SK-N-SH (cell line): Measurements from ENCODE around the gene MCM3AP. TPM values are rescaled to one million over a fixed set of nuclear protein-coding genes. Genes with fewer than 3 reads are reported as not detected.

Experiments used
- CTCF ChIA-PET: fragments of 300-600, 350-600 bp; formaldehyde crosslinking; extraction: SDS; loops from one replicate; lab custom pipeline; 2021; lab: Yijun Ruan, JAX
- POLR2A ChIA-PET: fragments of 350-600 bp; sonication (Branson Sonifier 250); formaldehyde crosslinking; extraction: SDS; loops from one replicate; lab custom pipeline; 2020; ENCODE audit warnings: antibody characterized with exemption, inconsistent platforms; lab: Yijun Ruan, JAX
- DNase-seq: peaks from one replicate; pipeline ENCODE4 v3.0.0; 2012
- H2AFZ ChIP-seq: fragments of 200-600 bp; sonication (generic); 2 replicates; pipeline ENCODE4 v1.8.1; 2016; ENCODE audit warnings: antibody characterized with exemption, mild to moderate bottlenecking, low read depth
- H3F3A ChIP-seq: fragments of 200-600 bp; sonication (generic); replicated peaks from 2 replicates; pipeline ENCODE3; 2016; ENCODE audit warnings: antibody characterized with exemption, mild to moderate bottlenecking; ENCODE audit not compliant: insufficient read depth
- H3K27ac ChIP-seq, 2 experiments: fragments of 200-500 bp in 1 of 2; fragments of 200-600 bp in 1 of 2; sonication (Bioruptor generic) in 1 of 2; sonication (generic), shearing (Covaris generic) in 1 of 2; 2 replicates each; pipeline versions ENCODE4 v1.5.1 to v1.6.1; 2014 to 2016; ENCODE audit warnings: low read depth in 2 of 2, inconsistent platforms in 1 of 2, low read length in 1 of 2, mild to moderate bottlenecking in 1 of 2, mixed read lengths in 1 of 2
- H3K27me3 ChIP-seq: fragments of 200-600 bp; sonication (generic), shearing (Covaris generic); 2 replicates; pipeline ENCODE4 v1.6.1; 2016; ENCODE audit warnings: mixed run types; ENCODE audit not compliant: insufficient read depth
- H3K36me3 ChIP-seq, 2 experiments: fragments of 200-500 bp in 1 of 2; fragments of 200-600 bp in 1 of 2; sonication (Bioruptor generic) in 1 of 2; sonication (generic) in 1 of 2; replicated peaks in 1 of 2; 2 replicates each; pipeline versions ENCODE3 to v1.5.1; 2014 to 2016; ENCODE audit warnings: low read length in 1 of 2, mild to moderate bottlenecking in 1 of 2; ENCODE audit not compliant: insufficient read depth in 2 of 2, control insufficient read depth in 1 of 2
- H3K4me1 ChIP-seq, 2 experiments: fragments of 200-500 bp in 1 of 2; fragments of 200-600 bp in 1 of 2; sonication (Bioruptor generic) in 1 of 2; sonication (generic), shearing (Covaris generic) in 1 of 2; 2 replicates each; pipeline versions ENCODE4 v1.5.1 to v1.6.1; 2014 to 2016; ENCODE audit warnings: low read depth in 1 of 2, low read length in 1 of 2, mixed run types in 1 of 2; ENCODE audit not compliant: insufficient read depth in 2 of 2, control insufficient read depth in 1 of 2
- H3K4me2 ChIP-seq: fragments of 200-600 bp; sonication (generic), shearing (Covaris generic); 2 replicates; pipeline ENCODE4 v1.6.1; 2017; ENCODE audit warnings: mixed run types
- H3K4me3 ChIP-seq, 2 experiments: fragments of 200-500 bp in 1 of 2; fragments of 200-600 bp in 1 of 2; sonication (Bioruptor generic) in 1 of 2; sonication (generic), shearing (Covaris generic) in 1 of 2; 2 replicates each; pipeline versions ENCODE4 v1.5.1 to v1.8.1; 2014 to 2016; ENCODE audit warnings: low read depth in 2 of 2, inconsistent platforms in 1 of 2, low read length in 1 of 2, mild to moderate bottlenecking in 1 of 2, mixed read lengths in 1 of 2, moderate library complexity in 1 of 2
- H3K79me2 ChIP-seq: fragments of 200-600 bp; sonication (generic); 2 replicates; pipeline ENCODE4 v1.8.1; 2017; ENCODE audit warnings: mild to moderate bottlenecking; ENCODE audit not compliant: insufficient read depth
- H3K9ac ChIP-seq: fragments of 200-600 bp; sonication (generic); 2 replicates; pipeline ENCODE4 v1.6.1; 2017; ENCODE audit warnings: mixed run types
- H3K9me2 ChIP-seq: fragments of 200-600 bp; sonication (generic); 2 replicates; pipeline ENCODE4 v1.6.1; 2017; ENCODE audit warnings: mixed run types
- H3K9me3 ChIP-seq: fragments of 200-600 bp; sonication (generic); 2 replicates; pipeline ENCODE4 v1.6.1; 2017; ENCODE audit warnings: mixed run types, mild to moderate bottlenecking, moderate library complexity
- H4K20me1 ChIP-seq: fragments of 200-600 bp; sonication (generic); 2 replicates; pipeline ENCODE4 v1.6.1; 2017; ENCODE audit warnings: mild to moderate bottlenecking, mixed run types; ENCODE audit not compliant: insufficient read depth
- CHD2 ChIP-seq: fragments of 150-350 bp; IDR thresholded peaks from 2 replicates; pipeline ENCODE4 v1.6.1; 2018; ENCODE audit warnings: low read length; ENCODE audit not compliant: partially characterized antibody
- EP300 ChIP-seq, 2 experiments: IDR thresholded peaks; 2 replicates each; pipeline versions ENCODE4 v1.4.0 to v1.6.1; 2012; ENCODE audit warnings: borderline replicate concordance in 1 of 2, low read depth in 1 of 2, low read length in 1 of 2
- EZH2phosphoT487 ChIP-seq: fragments of 200-600 bp; sonication (generic); IDR thresholded peaks from 2 replicates; pipeline ENCODE4 v1.6.1; 2017; ENCODE audit warnings: low read depth, mixed run types, mild to moderate bottlenecking, antibody characterized with exemption, moderate library complexity, borderline replicate concordance
- FOXJ3 ChIP-seq: sonication (generic); formaldehyde crosslinking; IDR thresholded peaks from 2 replicates; pipeline ENCODE4 v1.5.1; 2020; ENCODE audit warnings: mild to moderate bottlenecking, missing genetic modification reagents
- FOXM1 ChIP-seq: IDR thresholded peaks from 2 replicates; pipeline ENCODE4 v1.4.0; 2012; ENCODE audit warnings: low read depth, mild to moderate bottlenecking
- MAX ChIP-seq: IDR thresholded peaks from 2 replicates; pipeline ENCODE4 v1.4.0; 2012; ENCODE audit warnings: low read depth
- MXI1 ChIP-seq: IDR thresholded peaks from 2 replicates; pipeline ENCODE4 v1.6.1; 2012; ENCODE audit warnings: mild to moderate bottlenecking, low read depth, low read length, improper control_type of control experiment
- NRF1 ChIP-seq: IDR thresholded peaks from 2 replicates; pipeline ENCODE4 v1.6.1; 2012; ENCODE audit warnings: low read depth, mild to moderate bottlenecking, low read length
- POLR2AphosphoS5 ChIP-seq: IDR thresholded peaks from 2 replicates; pipeline ENCODE4 v1.6.1; 2012; ENCODE audit warnings: low read depth, low read length
- SIN3A ChIP-seq: IDR thresholded peaks from 2 replicates; pipeline ENCODE4 v1.6.1; 2012; ENCODE audit warnings: low read depth, mild to moderate bottlenecking, low read length, moderate library complexity, borderline replicate concordance
- TAF1 ChIP-seq: IDR thresholded peaks from 2 replicates; pipeline ENCODE4 v1.6.1; 2012; ENCODE audit warnings: low read depth, mild to moderate bottlenecking, low read length, moderate library complexity, borderline replicate concordance
- TEAD4 ChIP-seq: IDR thresholded peaks from 2 replicates; pipeline ENCODE4 v1.4.0; 2012; ENCODE audit warnings: mild to moderate bottlenecking, borderline replicate concordance; ENCODE audit not compliant: insufficient read depth
- USF1 ChIP-seq: IDR thresholded peaks from 2 replicates; pipeline ENCODE4 v1.4.0; 2012; ENCODE audit warnings: low read depth, borderline replicate concordance
- YY1 ChIP-seq: IDR thresholded peaks from 2 replicates; pipeline ENCODE4 v1.4.0; 2012; ENCODE audit warnings: low read depth, mild to moderate bottlenecking
- WGBS: methylation state at CpG from one replicate; pipeline ENCODE4 v1.1.6; 2017; ENCODE audit warnings: low lambda C conversion rate; 5-methylcytosine and 5-hydroxymethylcytosine counted together
- polyA plus RNA-seq, 3 experiments: library from polyadenylated mRNA; depleted of rRNA; stranded (reverse); fragments of >200 nt; gene quantifications; 2 replicates each; pipeline ENCODE4 v1.2.3, GENCODE V29; 2012
- TF ChIP-seq, protein P1 (sequence below): fragments of 150-350 bp; IDR thresholded peaks from 2 replicates; pipeline ENCODE4 v1.6.1; 2017; ENCODE audit warnings: antibody characterized with exemption, low read length, low read depth, borderline replicate concordance
- TF ChIP-seq, protein P2 (sequence below): IDR thresholded peaks from 2 replicates; pipeline ENCODE4 v1.6.1; 2012; ENCODE audit warnings: mild to moderate bottlenecking, low read depth, low read length, moderate library complexity

The MCM3AP gene
- polyA plus RNA-seq, 1 of the 3 experiments (the other 2 are of a cell fraction) = 42.9 TPM

DNA sequence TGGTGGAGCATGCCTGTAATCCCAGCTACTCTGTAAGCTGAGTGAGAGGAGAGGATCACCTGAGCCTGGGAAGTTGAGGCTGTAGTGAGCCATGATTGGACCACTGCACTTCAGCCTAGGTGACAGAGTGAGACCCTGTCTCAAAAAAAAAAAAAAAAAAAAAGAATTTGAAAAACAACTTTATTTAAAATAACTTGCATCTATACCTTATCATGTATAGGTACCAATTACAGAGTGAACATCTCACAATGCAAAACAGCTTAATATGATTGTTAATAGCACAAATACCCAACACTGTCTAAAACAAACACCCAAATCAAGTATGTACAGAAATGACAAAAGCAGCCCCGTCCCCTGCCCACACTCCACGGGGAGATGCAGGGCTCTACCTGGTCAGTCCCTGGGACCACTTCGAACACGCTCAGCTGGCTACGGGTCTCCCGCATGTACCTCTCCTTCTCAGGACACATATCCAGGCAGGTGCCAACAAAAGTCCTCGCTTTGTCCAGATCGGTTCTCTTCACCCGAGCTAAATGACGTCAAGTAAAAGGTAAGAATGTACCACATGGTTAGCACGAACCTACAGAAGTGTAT is 10.5 kb downstream of the MCM3AP start:
- Histone ChIP-seq H3K4me2 (no peak overlapping the region), H3K9ac (no peak overlapping the region), H3K36me3 (peaks cover 72 to 77% of the 10 kb centered on the region in 2 experiments), H3K4me1 (no peaks in the 10 kb centered on the region), H3K9me2 (no peaks in the 10 kb centered on the region), H3K9me3 (no peaks in the 10 kb centered on the region), H3F3A (no peaks in the 10 kb centered on the region), H3K79me2 (peaks cover 11% of the 10 kb centered on the region), H4K20me1 (0 out of 2 replicates have a peak, but pooled peaks cover 8% of the 10 kb centered on the region), H3K27ac (no peak overlapping the region), H2AFZ (no peak overlapping the region), H3K27me3 (no peaks in the 10 kb centered on the region), H3K4me3 (no peak overlapping the region)
- WGBS = 97% methylated on average over 10 of the region's 11 CpGs
- ChIA-PET POLR2A (no interaction called here), CTCF (interaction anchor here (0.8 to 1.3 kb wide), 5 partner anchors 8 to 132 kb away, joined by 3 to 5 read pairs (median 3); no protein-coding TSS in a partner anchor)
- no peak for TF ChIP-seq EP300 (IDR thresholded peaks at IDR 0.05; ENCODE audit: borderline replicate concordance in 1 of 2, low read depth in 1 of 2, low read length in 1 of 2)
- no peak for TF ChIP-seq YY1
- TF ChIP-seq, protein P1, sequence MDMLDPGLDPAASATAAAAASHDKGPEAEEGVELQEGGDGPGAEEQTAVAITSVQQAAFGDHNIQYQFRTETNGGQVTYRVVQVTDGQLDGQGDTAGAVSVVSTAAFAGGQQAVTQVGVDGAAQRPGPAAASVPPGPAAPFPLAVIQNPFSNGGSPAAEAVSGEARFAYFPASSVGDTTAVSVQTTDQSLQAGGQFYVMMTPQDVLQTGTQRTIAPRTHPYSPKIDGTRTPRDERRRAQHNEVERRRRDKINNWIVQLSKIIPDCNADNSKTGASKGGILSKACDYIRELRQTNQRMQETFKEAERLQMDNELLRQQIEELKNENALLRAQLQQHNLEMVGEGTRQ = no peak
- no peak for DNase-seq

DNA sequence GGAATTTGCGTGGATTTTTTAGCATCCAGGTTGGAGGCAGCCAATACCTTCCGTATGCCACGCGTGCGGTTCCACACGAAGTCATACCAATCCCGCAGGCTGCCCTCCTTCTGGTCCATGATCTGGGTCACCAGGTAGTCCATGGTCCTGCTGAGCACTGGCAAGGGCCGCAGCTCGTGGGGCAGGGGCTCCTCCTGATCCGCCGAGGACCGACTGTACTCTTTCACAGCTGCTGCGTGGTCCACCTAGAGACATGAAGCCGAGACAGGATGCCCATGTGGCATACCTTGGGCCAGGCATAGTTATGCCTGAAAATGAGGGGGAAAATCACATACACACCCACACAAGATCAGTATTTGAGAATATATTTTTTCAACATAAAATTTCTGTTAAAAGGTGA is 12.1 kb downstream of the MCM3AP start:
- H3K9me3 ChIP-seq = no peaks in the 10 kb centered on the region
- H3K36me3 ChIP-seq = peaks cover 70 to 76% of the 10 kb centered on the region in 2 experiments
- no peak overlapping the region for H3K4me3 ChIP-seq
- peaks cover 6% of the 10 kb centered on the region for H3K79me2 ChIP-seq
- H4K20me1 ChIP-seq = 0 out of 2 replicates have a peak, but pooled peaks cover 6% of the 10 kb centered on the region
- H3K27ac ChIP-seq = no peak overlapping the region
- CTCF ChIA-PET = no interaction called here
- TF ChIP-seq SIN3A (no peak), TAF1 (no peak), MAX (no peak), EP300 (IDR thresholded peaks at IDR 0.05; ENCODE audit: borderline replicate concordance in 1 of 2, low read depth in 1 of 2, low read length in 1 of 2) (no peak), NRF1 (no peak), FOXM1 (no peak), USF1 (no peak), FOXJ3 (CRISPR knock-in tag) (no peak), CHD2 (no peak), TEAD4 (no peak), MXI1 (no peak), POLR2AphosphoS5 (no peak), EZH2phosphoT487 (no peak)
- TF ChIP-seq, protein P1 = no peak
- TF ChIP-seq, protein P2, sequence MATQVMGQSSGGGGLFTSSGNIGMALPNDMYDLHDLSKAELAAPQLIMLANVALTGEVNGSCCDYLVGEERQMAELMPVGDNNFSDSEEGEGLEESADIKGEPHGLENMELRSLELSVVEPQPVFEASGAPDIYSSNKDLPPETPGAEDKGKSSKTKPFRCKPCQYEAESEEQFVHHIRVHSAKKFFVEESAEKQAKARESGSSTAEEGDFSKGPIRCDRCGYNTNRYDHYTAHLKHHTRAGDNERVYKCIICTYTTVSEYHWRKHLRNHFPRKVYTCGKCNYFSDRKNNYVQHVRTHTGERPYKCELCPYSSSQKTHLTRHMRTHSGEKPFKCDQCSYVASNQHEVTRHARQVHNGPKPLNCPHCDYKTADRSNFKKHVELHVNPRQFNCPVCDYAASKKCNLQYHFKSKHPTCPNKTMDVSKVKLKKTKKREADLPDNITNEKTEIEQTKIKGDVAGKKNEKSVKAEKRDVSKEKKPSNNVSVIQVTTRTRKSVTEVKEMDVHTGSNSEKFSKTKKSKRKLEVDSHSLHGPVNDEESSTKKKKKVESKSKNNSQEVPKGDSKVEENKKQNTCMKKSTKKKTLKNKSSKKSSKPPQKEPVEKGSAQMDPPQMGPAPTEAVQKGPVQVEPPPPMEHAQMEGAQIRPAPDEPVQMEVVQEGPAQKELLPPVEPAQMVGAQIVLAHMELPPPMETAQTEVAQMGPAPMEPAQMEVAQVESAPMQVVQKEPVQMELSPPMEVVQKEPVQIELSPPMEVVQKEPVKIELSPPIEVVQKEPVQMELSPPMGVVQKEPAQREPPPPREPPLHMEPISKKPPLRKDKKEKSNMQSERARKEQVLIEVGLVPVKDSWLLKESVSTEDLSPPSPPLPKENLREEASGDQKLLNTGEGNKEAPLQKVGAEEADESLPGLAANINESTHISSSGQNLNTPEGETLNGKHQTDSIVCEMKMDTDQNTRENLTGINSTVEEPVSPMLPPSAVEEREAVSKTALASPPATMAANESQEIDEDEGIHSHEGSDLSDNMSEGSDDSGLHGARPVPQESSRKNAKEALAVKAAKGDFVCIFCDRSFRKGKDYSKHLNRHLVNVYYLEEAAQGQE = no peak
- no peak overlapping the region for H2AFZ ChIP-seq
- H3F3A ChIP-seq = no peaks in the 10 kb centered on the region
- no peak for DNase-seq
- no peaks in the 10 kb centered on the region for H3K27me3 ChIP-seq
- WGBS = 97% methylated on average over 14 of the region's 14 CpGs
- POLR2A ChIA-PET = no interaction called here
- no peaks in the 10 kb centered on the region for H3K9me2 ChIP-seq
- no peak overlapping the region for H3K9ac ChIP-seq
- no peaks in the 10 kb centered on the region for H3K4me1 ChIP-seq
- H3K4me2 ChIP-seq = no peak overlapping the region
